Esophagus squamous epithelium (tissue), 5 donors: ENCODE measurements around the gene NRP2. TPM values are rescaled to one million over a fixed set of nuclear protein-coding genes. Genes with fewer than 3 reads are reported as not detected.
A peak's percentile ranks its signal among the peaks of the same experiment; 100 is the strongest.

Experiments used
- DNase-seq: peaks from one replicate; lab custom pipeline; 2025; lab: John Stamatoyannopoulos, UW
- H3K27ac ChIP-seq, 4 donors: fragments of 200-600 bp; sonication (generic); one replicate each; pipeline ENCODE4 v1.5.1; 2016 to 2019; ENCODE audit warnings: mild to moderate bottlenecking in 1 of 4
- H3K27me3 ChIP-seq, 4 donors: fragments of 200-600 bp; sonication (generic); 1 replicate in 3 of 4; 2 replicates in 1 of 4; pipeline versions ENCODE4 v1.5.1 to v1.6.0; 2017 to 2021; ENCODE audit warnings: antibody characterized with exemption in 1 of 4
- H3K36me3 ChIP-seq, 3 donors: fragments of 200-600 bp; sonication (generic); one replicate each; pipeline ENCODE4 v1.5.1; 2016 to 2019
- H3K4me1 ChIP-seq, 3 donors: fragments of 200-600 bp; sonication (generic); one replicate each; pipeline ENCODE4 v1.5.1; 2017 to 2019
- H3K4me3 ChIP-seq, 4 donors: fragments of 200-600 bp; sonication (generic); 1 replicate in 3 of 4; 2 replicates in 1 of 4; pipeline ENCODE4 v1.5.1; 2016 to 2019; ENCODE audit warnings: mild to moderate bottlenecking in 2 of 4, moderate library complexity in 1 of 4
- H3K9me3 ChIP-seq, 3 donors: fragments of 200-600 bp; sonication (generic); one replicate each; pipeline ENCODE4 v1.5.1; 2016 to 2019
- POLR2A ChIP-seq, 4 donors: fragments of 450-650 bp; IDR thresholded peaks; one replicate each; pipeline ENCODE4 v1.6.1; 2017; ENCODE audit warnings: antibody characterized with exemption in 4 of 4, mild to moderate bottlenecking in 4 of 4, moderate library complexity in 3 of 4
- WGBS, 2 donors: methylation state at CpG; one replicate each; pipeline ENCODE4 v1.1.5; 2018; 5-methylcytosine and 5-hydroxymethylcytosine counted together
- intact Hi-C: fragments of 100-400 bp; cut with DNase I; formaldehyde crosslinking; loops from one replicate; pipeline ENCODE4 v1.15.0; 2022
- total RNA-seq, 4 donors: library from RNA; depleted of rRNA; stranded (reverse); fragments of >200 nt; gene quantifications; one replicate each; pipeline ENCODE4 v1.1.0, GENCODE V29; 2016
- TF ChIP-seq, protein P1 (sequence below), 6 experiments: fragments of 450-650 bp in 4 of 6; fragments of 200-600 bp in 2 of 6; sonication (generic) in 2 of 6; IDR thresholded peaks; one replicate each; pipeline ENCODE4 v1.5.1; 2016 to 2019; ENCODE audit warnings: antibody characterized with exemption in 6 of 6, mild to moderate bottlenecking in 4 of 6, moderate library complexity in 4 of 6
- donor health status: DM: yes; HTN: yes; CAD: no.

The NRP2 gene
- total RNA-seq, 4 donors from 2014 or later, result 7.1 to 58.6 (median 21.4) TPM

DNA sequence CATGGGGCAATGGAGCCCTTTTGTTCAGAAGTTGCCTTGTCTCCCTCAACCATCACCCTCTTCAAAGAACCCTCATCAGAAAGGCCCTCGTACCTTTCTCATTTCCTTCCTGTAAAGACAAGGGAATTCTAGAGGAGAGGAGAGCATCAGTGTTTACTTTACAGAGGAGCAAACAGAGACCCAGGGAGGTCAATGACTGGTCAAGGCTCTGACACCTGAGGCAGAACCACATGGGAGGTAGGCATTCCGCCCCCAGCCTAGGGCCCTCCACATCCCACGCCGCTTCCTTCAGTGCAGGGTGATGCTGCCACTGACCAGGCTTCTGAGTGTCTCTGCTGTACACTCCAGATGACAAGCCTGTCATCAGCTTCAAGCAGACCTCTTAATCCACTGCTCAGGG is 104.7 kb downstream of the NRP2 start:
- Histone ChIP-seq H3K27ac (peak overlapping the region in 2 of 4 donors; percentile 36 to 42), H3K9me3 (no peaks in the 10 kb centered on the region), H3K27me3 (no peaks in the 10 kb centered on the region), H3K4me1 (peaks cover 0 to 3% (median 0%) of the 10 kb centered on the region in 3 donors), H3K4me3 (no peak overlapping the region), H3K36me3 (no peaks in the 10 kb centered on the region)
- no peak for DNase-seq
- intact Hi-C loops, result no loop called here
- WGBS, 2 donors, result 84 to 86% methylated on average over 4 of the region's 4 CpGs
- TF ChIP-seq, protein P1, sequence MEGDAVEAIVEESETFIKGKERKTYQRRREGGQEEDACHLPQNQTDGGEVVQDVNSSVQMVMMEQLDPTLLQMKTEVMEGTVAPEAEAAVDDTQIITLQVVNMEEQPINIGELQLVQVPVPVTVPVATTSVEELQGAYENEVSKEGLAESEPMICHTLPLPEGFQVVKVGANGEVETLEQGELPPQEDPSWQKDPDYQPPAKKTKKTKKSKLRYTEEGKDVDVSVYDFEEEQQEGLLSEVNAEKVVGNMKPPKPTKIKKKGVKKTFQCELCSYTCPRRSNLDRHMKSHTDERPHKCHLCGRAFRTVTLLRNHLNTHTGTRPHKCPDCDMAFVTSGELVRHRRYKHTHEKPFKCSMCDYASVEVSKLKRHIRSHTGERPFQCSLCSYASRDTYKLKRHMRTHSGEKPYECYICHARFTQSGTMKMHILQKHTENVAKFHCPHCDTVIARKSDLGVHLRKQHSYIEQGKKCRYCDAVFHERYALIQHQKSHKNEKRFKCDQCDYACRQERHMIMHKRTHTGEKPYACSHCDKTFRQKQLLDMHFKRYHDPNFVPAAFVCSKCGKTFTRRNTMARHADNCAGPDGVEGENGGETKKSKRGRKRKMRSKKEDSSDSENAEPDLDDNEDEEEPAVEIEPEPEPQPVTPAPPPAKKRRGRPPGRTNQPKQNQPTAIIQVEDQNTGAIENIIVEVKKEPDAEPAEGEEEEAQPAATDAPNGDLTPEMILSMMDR (IDR thresholded peaks at IDR 0.05), result no peak
- no peak for TF ChIP-seq POLR2A (IDR thresholded peaks at IDR 0.05)

DNA sequence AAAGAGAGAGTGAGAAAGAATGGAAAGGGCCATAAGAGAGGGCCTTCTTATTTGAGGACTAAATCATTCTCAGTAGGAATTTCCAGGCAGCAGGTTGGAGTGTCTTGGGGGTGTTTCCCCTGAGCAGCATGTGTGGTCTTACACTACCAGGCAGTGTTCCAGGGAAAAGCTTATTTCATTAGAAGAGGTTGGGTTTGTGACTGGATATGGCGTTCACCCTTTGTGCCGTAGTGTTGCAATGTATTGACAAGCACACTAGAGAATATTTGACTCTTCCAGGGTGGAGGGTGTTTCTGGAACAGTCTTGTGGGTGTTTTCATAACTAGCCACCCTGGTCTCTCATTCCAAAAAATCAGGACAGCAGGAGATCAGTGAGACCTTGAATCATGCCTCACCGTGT is 105.5 kb downstream of the NRP2 start:
- WGBS, 2 donors, result 79% methylated on average over 3 of the region's 3 CpGs
- Histone ChIP-seq H3K36me3 (no peaks in the 10 kb centered on the region), H3K27me3 (no peaks in the 10 kb centered on the region), H3K4me1 (no peaks in the 10 kb centered on the region), H3K27ac (peak overlapping the region in 2 of 4 donors; percentile 36 to 42), H3K9me3 (no peaks in the 10 kb centered on the region), H3K4me3 (no peak overlapping the region)
- intact Hi-C loops, result no loop called here
- TF ChIP-seq, protein P1 (IDR thresholded peaks at IDR 0.05), result no peak
- DNase-seq, result no peak

DNA sequence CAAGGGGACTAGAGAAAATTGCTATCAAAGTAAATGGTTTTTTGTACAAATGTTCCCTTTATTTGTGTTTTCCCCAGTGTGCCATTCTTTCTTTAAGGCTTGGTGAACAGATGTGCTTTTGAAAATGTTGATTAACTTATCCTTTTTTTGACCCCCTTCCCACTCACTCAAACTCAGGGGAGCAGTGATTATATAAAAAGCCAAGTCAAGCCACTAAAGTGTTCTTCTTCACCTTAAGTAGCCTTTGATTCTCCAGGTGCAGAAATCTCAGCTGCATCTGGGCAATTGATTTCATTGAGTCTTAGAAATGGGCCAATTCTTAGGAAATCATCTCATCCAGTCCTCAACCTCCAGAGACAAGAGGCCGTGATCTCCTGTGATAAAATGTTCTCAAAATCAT is 107.6 kb downstream of the NRP2 start:
- Histone ChIP-seq H3K4me3 (no peak overlapping the region), H3K27me3 (no peaks in the 10 kb centered on the region), H3K27ac (peak overlapping the region in 2 of 4 donors; percentile 36 to 37), H3K4me1 (no peaks in the 10 kb centered on the region), H3K36me3 (peaks cover 0 to 7% (median 0%) of the 10 kb centered on the region in 3 donors), H3K9me3 (no peaks in the 10 kb centered on the region)
- 86 to 100% methylated on average over 1 of the region's 1 CpG for WGBS, 2 donors
- intact Hi-C loops, result no loop called here
- TF ChIP-seq POLR2A (IDR thresholded peaks at IDR 0.05), result no peak
- TF ChIP-seq, protein P1 (IDR thresholded peaks at IDR 0.05), result no peak
- DNase-seq, result no peak

DNA sequence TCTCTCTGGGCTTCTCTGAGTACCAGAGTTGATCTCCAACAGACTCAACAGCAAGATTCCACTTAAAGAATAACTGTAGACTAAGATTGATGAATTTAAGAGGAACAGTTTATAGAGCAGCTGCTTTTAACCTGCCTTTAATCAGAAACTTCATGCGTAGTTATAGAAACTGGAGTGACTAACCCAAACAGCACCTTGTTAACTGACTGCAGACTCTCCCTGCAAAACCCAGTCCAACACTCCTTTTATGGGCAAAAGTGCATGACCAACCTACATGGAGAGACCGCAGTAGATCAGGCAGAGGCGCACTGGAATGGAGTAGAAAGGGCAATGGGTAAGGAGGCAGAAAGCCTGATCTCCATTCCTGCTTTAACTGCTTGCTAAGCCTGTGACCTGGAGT is 110.6 kb downstream of the NRP2 start:
- Histone ChIP-seq H3K4me1 (no peaks in the 10 kb centered on the region), H3K4me3 (no peak overlapping the region), H3K27me3 (no peaks in the 10 kb centered on the region), H3K9me3 (no peaks in the 10 kb centered on the region), H3K27ac (peak overlapping the region in 3 of 4 donors; percentile 46 to 69 (median 64)), H3K36me3 (peaks cover 0 to 37% (median 0%) of the 10 kb centered on the region in 3 donors)
- no peak for DNase-seq
- intact Hi-C loops, result no loop called here
- TF ChIP-seq POLR2A (IDR thresholded peaks at IDR 0.05), result no peak
- TF ChIP-seq, protein P1 (IDR thresholded peaks at IDR 0.05), result no peak
- 83 to 98% methylated on average over 3 of the region's 3 CpGs for WGBS, 2 donors

DNA sequence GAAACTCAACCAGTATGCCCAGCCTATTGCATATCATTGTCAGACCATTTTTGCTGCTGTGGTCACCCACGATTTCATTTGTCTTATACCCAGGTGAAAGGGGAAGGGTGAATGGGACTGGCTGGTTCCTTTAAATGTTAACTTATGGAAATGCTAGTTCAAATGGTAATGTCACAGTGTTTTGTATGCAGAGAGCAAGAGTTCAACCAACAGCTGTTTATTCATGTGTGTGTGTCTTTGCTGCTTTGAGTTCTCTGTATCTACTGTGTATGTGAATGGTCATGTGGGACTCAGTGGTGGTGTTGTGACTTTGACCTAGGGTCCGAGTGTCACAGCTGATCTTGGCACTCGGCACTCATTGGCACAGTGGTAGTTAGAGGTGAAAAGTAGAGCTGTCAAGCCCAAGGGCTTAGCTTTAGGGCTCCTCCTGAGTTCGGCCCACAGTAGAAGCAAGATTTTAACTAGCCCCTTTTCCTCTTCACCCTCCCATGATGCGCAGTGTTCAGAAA is 114.6 kb downstream of the NRP2 start:
- 85 to 87% methylated on average over 3 to 5 of the region's 5 CpGs for WGBS, 2 donors
- peak overlapping the region in 2 of 4 donors; percentile 27 to 30 for H3K27ac ChIP-seq
- intact Hi-C loops, result no loop called here

More for the DNA sequence above, 114.6 kb downstream of the NRP2 start:
- DNase-seq, result no peak
- Histone ChIP-seq H3K4me1 (peaks cover 0 to 19% (median 9%) of the 10 kb centered on the region in 3 donors), H3K4me3 (no peak overlapping the region), H3K36me3 (peaks cover 0 to 37% (median 0%) of the 10 kb centered on the region in 3 donors), H3K9me3 (peaks cover 0 to 13% (median 0%) of the 10 kb centered on the region in 3 donors), H3K27me3 (no peaks in the 10 kb centered on the region)
- TF ChIP-seq, protein P1 (IDR thresholded peaks at IDR 0.05), result no peak
- TF ChIP-seq POLR2A (IDR thresholded peaks at IDR 0.05), result no peak
